CD4-positive, CD25-positive, alpha-beta regulatory T cell (primary cell): ENCODE measurements around the gene DCAF5. TPM values are rescaled to one million over a fixed set of nuclear protein-coding genes. Genes with fewer than 3 reads are reported as not detected.

Experiments
- ATAC-seq, 2 donors: fragments of 150-1000 bp; cut with Tn5 transposase; one replicate each; pipeline ENCODE4 v1.10.0; 2021; ENCODE audit warnings: low read depth in 2 of 2, moderate number of reproducible peaks in 2 of 2, moderate library complexity in 1 of 2
- DNase-seq, 3 donors: peaks; one replicate each; pipeline versions ENCODE4 v3.0.0 to v3.0.0-alpha.2; 2012 to 2022; ENCODE audit warnings: mixed read lengths in 1 of 3
- H3K27ac ChIP-seq: one replicate; pipeline ENCODE4 v1.7.0; 2013; ENCODE audit warnings: mild to moderate bottlenecking, low read length; ENCODE audit not compliant: insufficient read depth, poor library complexity, severe bottlenecking
- H3K27me3 ChIP-seq: one replicate; pipeline ENCODE4 v1.7.0; 2013; ENCODE audit warnings: low read length; ENCODE audit not compliant: control insufficient read depth, insufficient read depth
- H3K36me3 ChIP-seq: one replicate; pipeline ENCODE4 v1.7.0; 2013; ENCODE audit warnings: mild to moderate bottlenecking, low read length, moderate library complexity; ENCODE audit not compliant: control insufficient read depth, insufficient read depth
- H3K4me1 ChIP-seq: 2 replicates; pipeline ENCODE4 v1.7.0; 2013; ENCODE audit warnings: mild to moderate bottlenecking, low read length; ENCODE audit not compliant: insufficient read depth, control insufficient read depth, poor library complexity, severe bottlenecking
- H3K4me3 ChIP-seq: one replicate; pipeline ENCODE4 v1.7.0; 2013; ENCODE audit warnings: low read depth, mild to moderate bottlenecking, low read length, moderate library complexity
- H3K9me3 ChIP-seq, 2 experiments: 1 replicate in 1 of 2; 2 replicates in 1 of 2; pipeline ENCODE4 v1.7.0; 2013; ENCODE audit warnings: low read length in 2 of 2, mild to moderate bottlenecking in 1 of 2, moderate library complexity in 1 of 2; ENCODE audit not compliant: control insufficient read depth in 2 of 2
- H3K27ac Mint-ChIP-seq, 3 donors: one replicate each; pipeline ENCODE4 v1.8.0; 2020 to 2022; ENCODE audit warnings: mild to moderate bottlenecking in 3 of 3, mixed read lengths in 3 of 3, moderate library complexity in 2 of 3
- H3K27me3 Mint-ChIP-seq: one replicate; pipeline ENCODE4 v1.8.0; 2022; ENCODE audit warnings: mild to moderate bottlenecking, mixed read lengths
- H3K36me3 Mint-ChIP-seq: one replicate; pipeline ENCODE4 v1.8.0; 2020; ENCODE audit warnings: mixed read lengths
- H3K4me1 Mint-ChIP-seq, 4 donors: one replicate each; pipeline ENCODE4 v1.8.0; 2020 to 2022; ENCODE audit warnings: mixed read lengths in 4 of 4, mild to moderate bottlenecking in 1 of 4
- H3K4me3 Mint-ChIP-seq, 4 donors: one replicate each; pipeline ENCODE4 v1.8.0; 2020 to 2022; ENCODE audit warnings: mild to moderate bottlenecking in 4 of 4, mixed read lengths in 4 of 4, moderate library complexity in 3 of 4
- H3K9me3 Mint-ChIP-seq, 7 donors: one replicate each; pipeline ENCODE4 v1.8.0; 2020 to 2022; ENCODE audit warnings: mixed read lengths in 7 of 7, mild to moderate bottlenecking in 3 of 7, moderate library complexity in 2 of 7
- polyA plus RNA-seq, 4 donors: library from polyadenylated mRNA; unstranded; fragments of 300-500 nt; fragmentation: Illumina TruSeq; gene quantifications; one replicate each; pipeline ENCODE4 v1.2.3, GENCODE V29; 2021
- total RNA-seq: library from RNA; stranded (reverse); gene quantifications from one replicate; pipeline ENCODE4 v1.2.3, GENCODE V29; 2022

DCAF5 gene
- total and polyA plus RNA-seq, 5 donors from 2014 or later: 43.9 to 56.9 (median 53.5) TPM

DNA sequence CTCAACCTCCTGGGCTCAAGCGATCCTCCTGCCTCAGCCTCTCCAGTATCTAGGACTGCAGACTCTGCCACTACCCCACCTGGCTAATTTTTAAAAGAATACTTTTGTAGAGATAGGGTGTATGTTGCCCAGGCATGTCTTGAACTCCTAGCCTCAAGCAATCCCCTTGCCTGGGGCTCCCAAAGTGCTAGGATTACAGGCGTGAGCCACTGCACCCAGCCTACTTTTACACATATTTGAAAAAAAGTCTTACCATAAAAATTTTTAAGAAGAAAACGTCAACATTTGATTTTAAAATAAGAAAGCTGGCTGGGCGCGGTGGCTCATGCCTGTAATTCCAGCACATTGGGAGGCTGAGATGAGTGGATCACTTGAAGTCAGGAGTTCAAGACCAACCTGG lies 46.5 kb downstream of the DCAF5 start:
- Histone ChIP-seq H3K27me3 (no peaks in the 10 kb centered on the region), H3K4me3 (no peak overlapping the region), H3K27ac (no peak overlapping the region), H3K36me3 (peaks cover 31% of the 10 kb centered on the region), H3K9me3 (no peaks in the 10 kb centered on the region), H3K4me1 (no peaks in the 10 kb centered on the region)
- Mint-ChIP-seq H3K27me3 (no peaks in the 10 kb centered on the region), H3K36me3 (peaks cover 30% of the 10 kb centered on the region), H3K27ac (no peak overlapping the region), H3K9me3 (no peaks in the 10 kb centered on the region), H3K4me3 (no peak overlapping the region), H3K4me1 (peaks cover 4 to 23% (median 11%) of the 10 kb centered on the region in 4 donors)
- ATAC-seq: no peak
- no peak for DNase-seq

- H3K27ac Mint-ChIP-seq: no peak overlapping the region
- H3K36me3 Mint-ChIP-seq: peaks cover 23% of the 10 kb centered on the region
- H3K4me1 Mint-ChIP-seq: peaks cover 7 to 19% (median 14%) of the 10 kb centered on the region in 4 donors
- H3K4me1 ChIP-seq: no peaks in the 10 kb centered on the region
- no peak for ATAC-seq
- no peak overlapping the region for H3K27ac ChIP-seq
- no peaks in the 10 kb centered on the region for H3K27me3 Mint-ChIP-seq
- H3K4me3 Mint-ChIP-seq: no peak overlapping the region
- peaks cover 26% of the 10 kb centered on the region for H3K36me3 ChIP-seq
- DNase-seq: no peak
- no peaks in the 10 kb centered on the region for H3K9me3 Mint-ChIP-seq
- H3K27me3 ChIP-seq: no peaks in the 10 kb centered on the region
- H3K4me3 ChIP-seq: no peak overlapping the region
- H3K9me3 ChIP-seq: no peaks in the 10 kb centered on the region
Observed at GRCh38 chr14:69105326-69105725, 47.6 kb downstream of the DCAF5 start.

- DNase-seq (peak in 2 of 3 donors; percentile 5 to 61), ATAC-seq (peak; percentile 58 to 63)
- Histone ChIP-seq H3K27ac (no peak overlapping the region), H3K9me3 (no peaks in the 10 kb centered on the region), H3K4me1 (no peaks in the 10 kb centered on the region), H3K36me3 (peaks cover 16% of the 10 kb centered on the region), H3K4me3 (no peak overlapping the region), H3K27me3 (no peaks in the 10 kb centered on the region)
- Mint-ChIP-seq H3K4me3 (no peak overlapping the region), H3K27me3 (no peaks in the 10 kb centered on the region), H3K4me1 (peaks cover 16 to 24% (median 19%) of the 10 kb centered on the region in 4 donors), H3K9me3 (no peaks in the 10 kb centered on the region), H3K36me3 (peaks cover 28% of the 10 kb centered on the region), H3K27ac (peak overlapping the region in 1 of 3 donors; percentile 31)
Observed at GRCh38 chr14:69101331-69101826, 51.5 kb downstream of the DCAF5 start.

DNA sequence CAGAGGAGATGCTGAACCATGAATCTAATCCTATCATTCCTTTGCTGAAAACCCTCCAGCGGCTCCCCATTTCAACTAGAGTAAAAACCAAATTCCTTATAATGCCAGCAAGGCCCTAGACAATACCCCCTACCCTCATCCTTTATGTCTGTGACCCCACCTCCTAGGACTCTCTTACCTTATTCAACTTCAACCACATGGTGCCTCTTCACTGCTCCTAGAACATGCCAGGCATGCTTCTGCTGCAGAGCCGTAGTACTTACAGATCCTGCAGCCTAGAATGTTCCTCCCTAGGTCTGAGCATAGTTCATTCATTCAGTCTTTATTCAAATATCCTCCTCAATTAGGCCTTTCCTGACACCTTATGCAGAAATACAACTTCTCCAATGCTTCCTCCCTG lies 54.9 kb downstream of the DCAF5 start:
- Mint-ChIP-seq H3K36me3 (peaks cover 29% of the 10 kb centered on the region), H3K27me3 (no peaks in the 10 kb centered on the region), H3K9me3 (no peaks in the 10 kb centered on the region), H3K27ac (no peak overlapping the region), H3K4me1 (peaks cover 22 to 35% (median 24%) of the 10 kb centered on the region in 4 donors), H3K4me3 (peak overlapping the region in 2 of 4 donors; percentile 32 to 51)
- Histone ChIP-seq H3K4me1 (no peaks in the 10 kb centered on the region), H3K36me3 (peaks cover 7% of the 10 kb centered on the region), H3K4me3 (no peak overlapping the region), H3K27ac (no peak overlapping the region), H3K27me3 (no peaks in the 10 kb centered on the region), H3K9me3 (no peaks in the 10 kb centered on the region)
- DNase-seq (no peak), ATAC-seq (no peak)

DNA sequence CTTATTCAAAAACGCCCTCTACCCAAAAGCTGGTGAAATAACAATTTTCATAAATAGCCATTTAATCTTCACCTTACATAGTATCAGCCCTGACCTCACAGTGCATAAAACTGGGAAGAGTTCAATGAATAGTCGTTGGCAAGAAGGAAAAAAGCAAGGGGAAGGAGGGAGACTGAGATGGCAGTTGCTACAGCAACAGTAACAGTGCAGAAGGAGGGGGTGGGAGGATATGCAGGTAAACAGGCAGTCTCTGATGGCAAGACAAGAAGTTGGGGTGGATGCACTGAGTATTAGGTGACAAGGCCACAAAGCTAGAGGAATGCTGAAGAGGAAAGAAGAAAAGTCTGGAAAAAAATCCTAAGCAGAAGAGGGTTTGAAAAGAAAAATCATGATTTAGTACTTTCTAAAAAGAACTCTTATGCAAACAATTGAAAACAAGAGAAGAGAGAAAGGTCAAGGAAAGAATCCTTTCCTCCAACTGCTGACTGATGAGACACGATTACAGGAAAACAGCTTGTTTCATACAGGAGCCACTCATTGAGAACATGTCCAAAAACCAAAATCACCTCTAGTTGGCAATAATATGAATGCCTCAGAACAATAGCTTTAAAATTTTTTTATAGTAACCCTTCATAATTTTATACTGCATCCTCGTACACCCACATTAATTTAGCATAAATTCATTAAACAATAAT lies 56.0 kb downstream of the DCAF5 start:
- H3K27ac Mint-ChIP-seq: peak overlapping the region in 2 of 3 donors; percentile 49 to 59
- Histone ChIP-seq H3K4me1 (no peaks in the 10 kb centered on the region), H3K27me3 (no peaks in the 10 kb centered on the region), H3K36me3 (peaks cover 7% of the 10 kb centered on the region), H3K4me3 (no peak overlapping the region), H3K27ac (no peak overlapping the region), H3K9me3 (no peaks in the 10 kb centered on the region)
- H3K9me3 Mint-ChIP-seq: no peaks in the 10 kb centered on the region
- H3K4me1 Mint-ChIP-seq: peaks cover 15 to 35% (median 25%) of the 10 kb centered on the region in 4 donors
- no peak overlapping the region for H3K4me3 Mint-ChIP-seq
- no peaks in the 10 kb centered on the region for H3K27me3 Mint-ChIP-seq
- no peak for ATAC-seq
- peaks cover 31% of the 10 kb centered on the region for H3K36me3 Mint-ChIP-seq
- no peak for DNase-seq

DNA sequence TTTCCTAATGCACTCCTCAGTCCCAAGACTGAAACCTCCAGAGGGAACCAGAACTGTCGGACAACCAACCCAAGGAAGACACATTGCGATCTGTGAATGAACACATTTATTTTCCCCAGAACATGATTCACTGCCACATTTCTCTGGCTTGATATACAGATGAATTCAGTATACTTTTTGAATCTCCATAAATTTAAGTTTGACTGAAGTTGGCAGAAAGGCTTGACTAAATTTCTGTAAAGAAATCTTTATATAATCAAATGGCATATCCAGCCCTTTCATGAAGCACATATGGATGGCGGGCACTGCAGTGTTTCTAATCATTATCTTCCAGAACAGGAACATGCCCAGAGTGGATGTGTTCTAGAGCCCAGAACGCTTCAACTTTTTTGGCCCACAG lies 56.7 kb downstream of the DCAF5 start:
- H3K4me3 Mint-ChIP-seq: no peak overlapping the region
- no peaks in the 10 kb centered on the region for H3K9me3 Mint-ChIP-seq
- Histone ChIP-seq H3K27me3 (no peaks in the 10 kb centered on the region), H3K4me3 (no peak overlapping the region), H3K4me1 (no peaks in the 10 kb centered on the region), H3K9me3 (no peaks in the 10 kb centered on the region), H3K36me3 (peaks cover 14% of the 10 kb centered on the region), H3K27ac (no peak overlapping the region)
- DNase-seq (no peak), ATAC-seq (no peak)
- no peaks in the 10 kb centered on the region for H3K27me3 Mint-ChIP-seq
- peaks cover 15 to 29% (median 20%) of the 10 kb centered on the region in 4 donors for H3K4me1 Mint-ChIP-seq
- H3K36me3 Mint-ChIP-seq: peaks cover 38% of the 10 kb centered on the region
- H3K27ac Mint-ChIP-seq: peak overlapping the region in 1 of 3 donors; percentile 59

DNA sequence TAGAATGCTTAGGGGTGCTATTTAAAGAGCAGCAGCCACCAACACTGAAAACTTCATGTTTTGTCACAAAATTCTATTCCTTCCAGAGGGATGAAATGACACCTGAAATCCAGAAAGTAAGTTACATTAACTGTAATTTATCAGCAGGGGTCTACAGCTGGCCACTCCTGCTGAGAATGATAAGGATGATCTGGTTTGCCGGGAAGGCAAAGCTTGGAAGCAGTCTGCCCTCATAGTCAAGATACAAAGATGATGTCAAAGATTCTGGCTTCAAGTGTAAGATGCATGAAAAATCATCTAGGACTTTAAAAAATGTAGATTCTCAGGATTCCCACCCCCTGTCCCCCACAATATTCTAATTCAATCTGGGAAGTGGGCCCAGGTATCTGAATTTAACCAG lies 58.4 kb downstream of the DCAF5 start:
- Histone ChIP-seq H3K9me3 (no peaks in the 10 kb centered on the region), H3K4me3 (no peak overlapping the region), H3K4me1 (no peaks in the 10 kb centered on the region), H3K27me3 (no peaks in the 10 kb centered on the region), H3K36me3 (peaks cover 31% of the 10 kb centered on the region), H3K27ac (no peak overlapping the region)
- ATAC-seq (no peak), DNase-seq (no peak)
- Mint-ChIP-seq H3K4me1 (peaks cover 17 to 28% (median 19%) of the 10 kb centered on the region in 4 donors), H3K36me3 (peaks cover 46% of the 10 kb centered on the region), H3K9me3 (no peaks in the 10 kb centered on the region), H3K27me3 (no peaks in the 10 kb centered on the region), H3K27ac (peak overlapping the region in 2 of 3 donors; percentile 47 to 60), H3K4me3 (no peak overlapping the region)
